SH-SY5Y (cell line): ENCODE results near the gene RASGRF1.

ENCODE experiments used
- GATA2 ChIP-seq: IDR thresholded peaks from 2 replicates; pipeline ENCODE4 v1.6.1; 2011; ENCODE audit warnings: mild to moderate bottlenecking, low read depth, low read length
- GATA3 ChIP-seq: IDR thresholded peaks from 2 replicates; pipeline ENCODE4 v1.6.1; 2011; ENCODE audit warnings: low read depth, mild to moderate bottlenecking, low read length, moderate library complexity

GRCh38 chr15:78988361-78988911 is 102.1 kb downstream of the RASGRF1 start:
- TF ChIP-seq GATA2 (no peak), GATA3 (no peak)
